DND-41 (cell line): Measurements from ENCODE around the gene OLAH.
"Not testable (repeated sequence)": the region's sequence is repeated elsewhere in the genome, so short reads cannot be mapped to it uniquely, and the experiment has no call there.

ENCODE experiments used
- EZH2 ChIP-seq: IDR thresholded peaks from 3 replicates; pipeline ENCODE4 v1.6.1; 2012; ENCODE audit warnings: borderline replicate concordance, low read depth, mild to moderate bottlenecking, moderate library complexity, low read length, inconsistent platforms; ENCODE audit not compliant: severe bottlenecking
- TF ChIP-seq, protein P1 (sequence below): IDR thresholded peaks from 2 replicates; pipeline ENCODE4 v1.5.1; 2012; ENCODE audit warnings: borderline replicate concordance, low read length, moderate library complexity, mild to moderate bottlenecking; ENCODE audit not compliant: poor library complexity, severe bottlenecking; ENCODE audit errors: extremely low read depth

DNA sequence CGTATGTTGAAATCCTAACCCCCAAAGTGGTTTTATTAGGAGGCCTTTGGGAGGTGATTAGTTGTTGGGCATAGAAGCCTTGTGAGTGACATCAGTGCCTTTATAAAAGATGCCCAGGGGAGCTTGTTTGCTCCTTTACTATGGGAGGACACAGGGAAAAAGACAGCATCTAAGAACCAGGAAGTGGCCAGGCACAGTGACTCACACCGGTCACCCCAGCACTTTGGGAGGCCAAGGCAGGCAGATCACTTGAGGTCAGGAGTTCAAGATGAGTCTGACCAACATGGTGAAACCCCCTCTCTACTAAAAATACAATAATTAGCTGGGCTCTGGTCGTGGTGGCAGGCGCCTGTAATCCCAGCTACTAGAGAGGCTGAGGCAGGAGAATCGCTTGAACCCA lies 22.8 kb upstream of the OLAH start:
- TF ChIP-seq, protein P1, sequence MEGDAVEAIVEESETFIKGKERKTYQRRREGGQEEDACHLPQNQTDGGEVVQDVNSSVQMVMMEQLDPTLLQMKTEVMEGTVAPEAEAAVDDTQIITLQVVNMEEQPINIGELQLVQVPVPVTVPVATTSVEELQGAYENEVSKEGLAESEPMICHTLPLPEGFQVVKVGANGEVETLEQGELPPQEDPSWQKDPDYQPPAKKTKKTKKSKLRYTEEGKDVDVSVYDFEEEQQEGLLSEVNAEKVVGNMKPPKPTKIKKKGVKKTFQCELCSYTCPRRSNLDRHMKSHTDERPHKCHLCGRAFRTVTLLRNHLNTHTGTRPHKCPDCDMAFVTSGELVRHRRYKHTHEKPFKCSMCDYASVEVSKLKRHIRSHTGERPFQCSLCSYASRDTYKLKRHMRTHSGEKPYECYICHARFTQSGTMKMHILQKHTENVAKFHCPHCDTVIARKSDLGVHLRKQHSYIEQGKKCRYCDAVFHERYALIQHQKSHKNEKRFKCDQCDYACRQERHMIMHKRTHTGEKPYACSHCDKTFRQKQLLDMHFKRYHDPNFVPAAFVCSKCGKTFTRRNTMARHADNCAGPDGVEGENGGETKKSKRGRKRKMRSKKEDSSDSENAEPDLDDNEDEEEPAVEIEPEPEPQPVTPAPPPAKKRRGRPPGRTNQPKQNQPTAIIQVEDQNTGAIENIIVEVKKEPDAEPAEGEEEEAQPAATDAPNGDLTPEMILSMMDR, result not testable (repeated sequence)
- not testable (repeated sequence) for TF ChIP-seq EZH2
